Sigmoid colon (tissue), 4 donors: ENCODE results near the gene AHI1.

ENCODE experiments used
- CTCF ChIP-seq, 4 experiments: fragments of 450-650 bp in 3 of 4; fragments of 200-600 bp in 1 of 4; IDR thresholded peaks; one replicate each; pipeline ENCODE4 v1.5.1; 2016 to 2019; ENCODE audit warnings: antibody characterized with exemption in 4 of 4, mild to moderate bottlenecking in 3 of 4, moderate library complexity in 2 of 4
- POLR2A ChIP-seq, 2 donors: fragments of 450-650 bp; IDR thresholded peaks; one replicate each; pipeline ENCODE4 v1.6.1; 2016; ENCODE audit warnings: antibody characterized with exemption in 2 of 2, mild to moderate bottlenecking in 2 of 2, moderate library complexity in 2 of 2
- POLR2AphosphoS5 ChIP-seq, 4 donors: sonication (generic); formaldehyde crosslinking; IDR thresholded peaks; one replicate each; pipeline ENCODE4 v1.6.1; 2017; ENCODE audit warnings: antibody characterized with exemption in 4 of 4

GRCh38 chr6:135240711-135241110 is 256.8 kb downstream of the AHI1 start:
- TF ChIP-seq POLR2A (IDR thresholded peaks at IDR 0.05) (no peak), CTCF (IDR thresholded peaks at IDR 0.05) (no peak), POLR2AphosphoS5 (IDR thresholded peaks at IDR 0.05) (no peak)
